ENCODE data around the gene HOXB1.
A peak's percentile ranks its signal among the peaks of the same experiment; 100 is the strongest.

DNA sequence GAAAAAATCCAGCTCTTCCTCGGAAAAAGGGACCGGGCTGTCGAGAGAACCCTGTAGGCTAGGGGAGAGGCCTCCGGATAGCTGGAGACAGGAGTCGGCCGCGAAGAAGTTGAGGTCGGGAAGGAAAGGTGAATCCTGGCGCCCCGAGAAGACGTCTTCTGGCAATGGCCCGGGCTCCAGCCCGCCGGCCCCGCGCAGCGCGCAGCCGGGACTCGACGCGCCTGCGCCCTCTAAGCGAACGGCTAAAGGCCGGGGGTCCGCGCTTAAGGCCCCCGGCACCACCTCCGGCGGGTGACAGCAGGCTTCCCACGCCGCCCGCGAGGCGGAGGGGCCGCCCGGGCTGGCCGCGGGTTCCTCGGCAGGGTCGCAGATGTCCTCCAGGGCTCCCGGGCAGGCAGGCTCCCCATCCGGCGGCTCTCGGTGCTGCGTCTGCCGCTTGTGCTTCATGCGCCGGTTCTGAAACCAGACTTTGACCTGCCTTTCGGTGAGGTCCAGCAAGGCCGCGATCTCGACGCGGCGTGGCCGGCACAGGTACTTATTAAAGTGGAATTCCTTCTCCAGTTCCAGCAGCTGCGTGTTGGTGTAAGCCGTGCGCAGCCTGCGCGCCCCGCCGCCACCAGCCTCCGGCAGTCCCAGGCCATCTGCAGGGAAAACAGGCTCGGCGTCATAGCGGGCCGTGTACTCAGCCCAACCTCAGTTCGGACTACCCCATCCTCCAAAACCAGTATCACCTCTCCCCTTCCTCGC lies 12.5 kb upstream of the HOXB1 start:
- TF ChIP-seq, protein P1, sequence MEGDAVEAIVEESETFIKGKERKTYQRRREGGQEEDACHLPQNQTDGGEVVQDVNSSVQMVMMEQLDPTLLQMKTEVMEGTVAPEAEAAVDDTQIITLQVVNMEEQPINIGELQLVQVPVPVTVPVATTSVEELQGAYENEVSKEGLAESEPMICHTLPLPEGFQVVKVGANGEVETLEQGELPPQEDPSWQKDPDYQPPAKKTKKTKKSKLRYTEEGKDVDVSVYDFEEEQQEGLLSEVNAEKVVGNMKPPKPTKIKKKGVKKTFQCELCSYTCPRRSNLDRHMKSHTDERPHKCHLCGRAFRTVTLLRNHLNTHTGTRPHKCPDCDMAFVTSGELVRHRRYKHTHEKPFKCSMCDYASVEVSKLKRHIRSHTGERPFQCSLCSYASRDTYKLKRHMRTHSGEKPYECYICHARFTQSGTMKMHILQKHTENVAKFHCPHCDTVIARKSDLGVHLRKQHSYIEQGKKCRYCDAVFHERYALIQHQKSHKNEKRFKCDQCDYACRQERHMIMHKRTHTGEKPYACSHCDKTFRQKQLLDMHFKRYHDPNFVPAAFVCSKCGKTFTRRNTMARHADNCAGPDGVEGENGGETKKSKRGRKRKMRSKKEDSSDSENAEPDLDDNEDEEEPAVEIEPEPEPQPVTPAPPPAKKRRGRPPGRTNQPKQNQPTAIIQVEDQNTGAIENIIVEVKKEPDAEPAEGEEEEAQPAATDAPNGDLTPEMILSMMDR (IDR thresholded peaks at IDR 0.05): peak; percentile 22
- peak; percentile 96 for TF ChIP-seq EZH2phosphoT487 (IDR thresholded peaks at IDR 0.05)
